ENCODE measurements around the gene PPFIA2. TPM values are rescaled to one million over a fixed set of nuclear protein-coding genes. Genes with fewer than 3 reads are reported as not detected.

Gene PPFIA2
- total RNA-seq, 3 donors from 2014 or later, result 1.1 to 2.9 (median 2.6) TPM

GRCh38 chr12:81231574-81232368 lies 527.4 kb downstream of the PPFIA2 start:
- no peak for TF ChIP-seq CTCF (IDR thresholded peaks at IDR 0.05)
- ATAC-seq, result no peak
- no peak for DNase-seq
- Histone ChIP-seq H3K9me3 (no peaks in the 10 kb centered on the region), H3K4me3 (no peak overlapping the region), H3K4me1 (ENCODE audit: low read depth) (no peaks in the 10 kb centered on the region), H3K36me3 (ENCODE audit: low read depth) (no peaks in the 10 kb centered on the region)
- intact Hi-C loops (cut with DNase I, micrococcal nuclease), result no loop called here

GRCh38 chr12:81229759-81230158 lies 529.4 kb downstream of the PPFIA2 start:
- no peaks in the 10 kb centered on the region for H3K9me3 ChIP-seq
- intact Hi-C loops (cut with DNase I, micrococcal nuclease), result no loop called here
- H3K4me3 ChIP-seq, result no peak overlapping the region
- ATAC-seq, result no peak
- no peaks in the 10 kb centered on the region for H3K36me3 ChIP-seq (ENCODE audit: low read depth)
- no peak for TF ChIP-seq CTCF (IDR thresholded peaks at IDR 0.05)
- H3K4me1 ChIP-seq (ENCODE audit: low read depth), result no peaks in the 10 kb centered on the region
- DNase-seq, result no peak

GRCh38 chr12:81224626-81225025 lies 534.5 kb downstream of the PPFIA2 start:
- H3K9me3 ChIP-seq, result no peaks in the 10 kb centered on the region
- DNase-seq, result no peak
- TF ChIP-seq CTCF (IDR thresholded peaks at IDR 0.05), result no peak
- ATAC-seq, result no peak
- H3K4me1 ChIP-seq (ENCODE audit: low read depth), result no peaks in the 10 kb centered on the region
- H3K36me3 ChIP-seq (ENCODE audit: low read depth), result no peaks in the 10 kb centered on the region
- intact Hi-C loops (cut with DNase I, micrococcal nuclease), result no loop called here
- H3K4me3 ChIP-seq, result no peak overlapping the region

- Histone ChIP-seq H3K4me3 (no peak overlapping the region), H3K36me3 (ENCODE audit: low read depth) (no peaks in the 10 kb centered on the region), H3K4me1 (ENCODE audit: low read depth) (no peaks in the 10 kb centered on the region), H3K9me3 (no peaks in the 10 kb centered on the region)
- intact Hi-C loops (cut with DNase I, micrococcal nuclease), result no loop called here
- no peak for DNase-seq
- ATAC-seq, result peak; percentile 35
- no peak for TF ChIP-seq CTCF (IDR thresholded peaks at IDR 0.05)
Observed at GRCh38 chr12:81222846-81223592, 536.1 kb downstream of the PPFIA2 start.

GRCh38 chr12:81221681-81222080 lies 537.5 kb downstream of the PPFIA2 start:
- Histone ChIP-seq H3K4me1 (ENCODE audit: low read depth) (no peaks in the 10 kb centered on the region), H3K36me3 (ENCODE audit: low read depth) (no peaks in the 10 kb centered on the region), H3K4me3 (no peak overlapping the region), H3K9me3 (no peaks in the 10 kb centered on the region)
- intact Hi-C loops (cut with DNase I, micrococcal nuclease), result no loop called here
- TF ChIP-seq CTCF (IDR thresholded peaks at IDR 0.05), result no peak
- no peak for ATAC-seq
- no peak for DNase-seq

Measured in mucosa of descending colon (tissue), 3 donors.